ENCODE measurements around the gene SLC41A3.

GRCh38 chr3:126102530-126102951, 18.6 kb upstream of the SLC41A3 start:
- TF ChIP-seq RAD21 (IDR thresholded peaks at IDR 0.05 in 1 of 2, conservative IDR thresholded peaks at IDR 0.05 in 1 of 2; ENCODE audit: low read depth in 2 of 2, low read length in 2 of 2) = no peak
- no peak for TF ChIP-seq CBX5 (IDR thresholded peaks at IDR 0.05; ENCODE audit: low read depth, low read length)
- TF ChIP-seq CTCF (IDR thresholded peaks at IDR 0.05; ENCODE audit: control extremely low read depth in 1 of 3, insufficient read depth in 1 of 3, low read depth in 1 of 3, low read length in 3 of 3) = no peak
